ENCODE data around the gene TSPAN12. TPM values are rescaled to one million over a fixed set of nuclear protein-coding genes. Genes with fewer than 3 reads are reported as not detected.

TSPAN12 gene
- polyA plus RNA-seq, 2 of the 4 experiments (the other 2 are of a cell fraction) = 0.62 to 0.98 TPM

GRCh38 chr7:120856198-120856597, 1.7 kb downstream of the TSPAN12 start:
- H3K4me1 ChIP-seq = peaks cover 4% of the 10 kb centered on the region; the same call in 1 of the 3 replicates
- CTCF ChIA-PET = interaction anchor here (1.6 kb wide), 1 partner anchor 64 kb away, joined by 5 read pairs; no protein-coding TSS in a partner anchor
- ATAC-seq = no peak
- POLR2A ChIA-PET = no interaction called here
- DNase-seq (ENCODE audit: low read depth in 1 of 2, low spot score in 1 of 2) = no peak
- WGBS (ENCODE audit: missing lambda C conversion rate) = 81% methylated on average over 5 of the region's 5 CpGs
- no peak for FAIRE-seq
- no peak overlapping the region for H3K4me3 ChIP-seq
- no peak overlapping the region for H3K27ac ChIP-seq
- no peak overlapping the region for H3K4me2 ChIP-seq
- TF ChIP-seq EP300 (IDR thresholded peaks at IDR 0.05) (no peak), HDAC2 (IDR thresholded peaks at IDR 0.05) (no peak), MYC (IDR thresholded peaks at IDR 0.05; ENCODE audit: borderline replicate concordance, low read length) (no peak), HOXB5 (CRISPR knock-in tag; IDR thresholded peaks at IDR 0.05) (no peak), PBX3 (IDR thresholded peaks at IDR 0.05) (no peak), REST (IDR thresholded peaks at IDR 0.05) (no peak)
- TF ChIP-seq, protein P1, sequence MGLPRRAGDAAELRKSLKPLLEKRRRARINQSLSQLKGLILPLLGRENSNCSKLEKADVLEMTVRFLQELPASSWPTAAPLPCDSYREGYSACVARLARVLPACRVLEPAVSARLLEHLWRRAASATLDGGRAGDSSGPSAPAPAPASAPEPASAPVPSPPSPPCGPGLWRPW (IDR thresholded peaks at IDR 0.05) = no peak
- H3K9me3 ChIP-seq = no peaks in the 10 kb centered on the region

DNA sequence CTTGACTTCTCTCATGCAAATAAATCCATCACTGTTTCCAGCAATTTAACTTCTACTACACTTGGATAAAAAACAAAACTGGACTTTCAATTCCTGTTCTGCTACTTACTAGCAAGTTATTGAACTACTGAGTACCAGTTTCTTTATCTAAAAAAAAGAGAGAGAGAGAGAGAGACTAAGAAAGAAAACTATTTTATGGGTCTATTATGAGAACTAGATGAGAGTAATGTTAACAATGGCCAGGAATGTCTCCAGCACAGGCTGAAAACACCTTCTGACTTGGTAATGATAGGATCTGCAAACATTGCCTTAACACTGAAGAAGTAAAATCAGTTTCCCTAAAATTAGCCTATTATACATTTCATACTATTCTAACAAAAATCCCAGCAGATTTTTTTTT, 5.2 kb downstream of the TSPAN12 start:
- no peak for ATAC-seq
- ChIA-PET CTCF (interaction anchor here (1.3 kb wide), 1 partner anchor 61 kb away, joined by 3 read pairs; no protein-coding TSS in a partner anchor), POLR2A (no interaction called here)
- no peaks in the 10 kb centered on the region for H3K9me3 ChIP-seq
- H3K4me3 ChIP-seq = no peak overlapping the region
- H3K27ac ChIP-seq = no peak overlapping the region
- TF ChIP-seq FOSL2 (IDR thresholded peaks at IDR 0.05) (no peak), FOSL2 (CRISPR knock-in tag; IDR thresholded peaks at IDR 0.05) (no peak), CHD4 (IDR thresholded peaks at IDR 0.05; ENCODE audit: borderline replicate concordance) (no peak), FOSB (CRISPR knock-in tag; IDR thresholded peaks at IDR 0.05) (no peak), NFE2L2 (conservative IDR thresholded peaks at IDR 0.05; ENCODE audit: low read length) (no peak), ZSCAN20 (CRISPR knock-in tag; IDR thresholded peaks at IDR 0.05) (no peak), CBX2 (IDR thresholded peaks at IDR 0.05; ENCODE audit: borderline replicate concordance, low read depth) (no peak)
- DNase-seq (ENCODE audit: low read depth in 1 of 2, low spot score in 1 of 2) = no peak
- no peaks in the 10 kb centered on the region for H3K4me1 ChIP-seq
- H3K4me2 ChIP-seq = no peak overlapping the region
- no peak for FAIRE-seq

DNA sequence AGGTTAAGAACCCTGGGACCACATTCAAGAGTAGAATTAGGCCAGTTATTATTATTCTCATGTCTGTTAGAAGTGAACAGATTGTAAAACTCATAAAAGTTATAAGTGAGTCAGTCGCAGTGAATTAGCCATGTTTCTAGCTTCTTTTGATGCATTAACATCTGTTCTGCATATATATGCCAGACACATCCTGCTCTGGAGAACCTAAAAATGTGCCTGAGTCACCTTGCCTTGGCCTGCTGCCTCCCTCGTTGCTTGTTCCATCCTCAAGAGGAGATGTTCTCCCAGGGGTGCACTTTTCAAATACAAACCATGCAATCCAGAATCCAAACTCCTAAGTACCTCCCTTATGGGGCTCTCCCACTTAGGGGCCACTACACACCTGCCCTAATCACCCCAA, 14.8 kb downstream of the TSPAN12 start:
- 20% methylated on average over 2 of the region's 2 CpGs for WGBS (ENCODE audit: missing lambda C conversion rate)
- H3K9me3 ChIP-seq = no peaks in the 10 kb centered on the region
- ATAC-seq (no peak), DNase-seq (ENCODE audit: low read depth in 1 of 2, low spot score in 1 of 2) (no peak), FAIRE-seq (no peak)
- TF ChIP-seq ZNF302 (CRISPR knock-in tag; IDR thresholded peaks at IDR 0.05) (no peak), CEBPB (IDR thresholded peaks at IDR 0.05) (no peak), POLR2AphosphoS2 (conservative IDR thresholded peaks at IDR 0.05; ENCODE audit: low read length) (no peak), CBX2 (IDR thresholded peaks at IDR 0.05; ENCODE audit: borderline replicate concordance, low read depth) (no peak), ATOH8 (CRISPR knock-in tag; IDR thresholded peaks at IDR 0.05; ENCODE audit: low read depth) (no peak), NFE2L2 (conservative IDR thresholded peaks at IDR 0.05; ENCODE audit: low read length) (no peak), NPAS2 (CRISPR knock-in tag; IDR thresholded peaks at IDR 0.05; ENCODE audit: borderline replicate concordance) (no peak), REST (IDR thresholded peaks at IDR 0.05) (no peak), HDAC2 (IDR thresholded peaks at IDR 0.05) (no peak), NR3C1 (IDR thresholded peaks at IDR 0.05) (no peak)
- no peak overlapping the region for H3K27ac ChIP-seq
- ChIA-PET CTCF (interaction anchor here (1.1 kb wide), 1 partner anchor 11 kb away, joined by 3 read pairs; no protein-coding TSS in a partner anchor), POLR2A (no interaction called here)
- H3K4me1 ChIP-seq = no peaks in the 10 kb centered on the region
- no peak overlapping the region for H3K4me2 ChIP-seq
- H3K4me3 ChIP-seq = no peak overlapping the region

Measured in A549 (cell line).